Astrocyte (in vitro differentiated cells and primary cell): ENCODE data around the gene RAB30. TPM values are rescaled to one million over a fixed set of nuclear protein-coding genes. Genes with fewer than 3 reads are reported as not detected.

Source experiments
- DNase-seq: peaks from one replicate; pipeline ENCODE4 v3.0.0-alpha.2; 2010; ENCODE audit warnings: low read depth
- FAIRE-seq: peaks from 2 replicates; lab custom pipeline; 2011; peaks lifted over from hg19 to GRCh38; lab: Jason Lieb, UNC
- H2AFZ ChIP-seq: 2 replicates; pipeline ENCODE4 v1.6.0; 2012; ENCODE audit warnings: low read depth, low read length, inconsistent platforms
- H3K27ac ChIP-seq: 2 replicates; pipeline ENCODE4 v1.5.1; 2011; ENCODE audit warnings: low read depth, low read length, inconsistent platforms
- H3K27me3 ChIP-seq: 2 replicates; pipeline ENCODE4 v1.6.0; 2011; ENCODE audit warnings: low read length, inconsistent platforms; ENCODE audit not compliant: insufficient read depth
- H3K36me3 ChIP-seq: 2 replicates; pipeline ENCODE4 v1.5.1; 2011; ENCODE audit warnings: low read length, inconsistent platforms; ENCODE audit not compliant: insufficient read depth
- H3K4me1 ChIP-seq: 2 replicates; pipeline ENCODE4 v1.5.1; 2011; ENCODE audit warnings: low read length, inconsistent platforms; ENCODE audit not compliant: insufficient read depth
- H3K4me2 ChIP-seq: 2 replicates; pipeline ENCODE4 v1.6.0; 2012; ENCODE audit warnings: low read length, inconsistent platforms
- H3K4me3 ChIP-seq: 2 replicates; pipeline ENCODE4 v1.5.1; 2011; ENCODE audit warnings: low read depth, mild to moderate bottlenecking, low read length, inconsistent platforms; ENCODE audit not compliant: insufficient read depth
- H3K79me2 ChIP-seq: 2 replicates; pipeline ENCODE4 v1.6.0; 2012; ENCODE audit warnings: mild to moderate bottlenecking, low read length, inconsistent platforms; ENCODE audit not compliant: insufficient read depth
- H3K9ac ChIP-seq: 2 replicates; pipeline ENCODE4 v1.6.0; 2012; ENCODE audit warnings: mild to moderate bottlenecking, low read length, inconsistent platforms
- H3K9me3 ChIP-seq: 2 replicates; pipeline ENCODE4 v1.5.1; 2012; ENCODE audit warnings: low read depth, mild to moderate bottlenecking, low read length, inconsistent platforms; ENCODE audit not compliant: insufficient read depth
- H4K20me1 ChIP-seq: 2 replicates; pipeline ENCODE4 v1.6.0; 2012; ENCODE audit warnings: low read length, inconsistent platforms; ENCODE audit not compliant: insufficient read depth
- H3K27ac Mint-ChIP-seq: one replicate; pipeline ENCODE4 v1.8.0; 2021; ENCODE audit warnings: mild to moderate bottlenecking, mixed read lengths; ENCODE audit not compliant: unreplicated experiment
- H3K27me3 Mint-ChIP-seq: one replicate; pipeline ENCODE4 v1.8.0; 2021; ENCODE audit warnings: low read depth, mixed read lengths; ENCODE audit not compliant: unreplicated experiment
- H3K36me3 Mint-ChIP-seq: one replicate; pipeline ENCODE4 v1.8.0; 2021; ENCODE audit warnings: low read depth, mixed read lengths; ENCODE audit not compliant: unreplicated experiment
- H3K4me1 Mint-ChIP-seq: one replicate; pipeline ENCODE4 v1.8.0; 2021; ENCODE audit warnings: low read depth, mixed read lengths; ENCODE audit not compliant: unreplicated experiment
- H3K4me3 Mint-ChIP-seq: one replicate; pipeline ENCODE4 v1.8.0; 2021; ENCODE audit warnings: mild to moderate bottlenecking, moderate library complexity, mixed read lengths; ENCODE audit not compliant: unreplicated experiment
- H3K9me3 Mint-ChIP-seq: one replicate; pipeline ENCODE4 v1.8.0; 2021; ENCODE audit warnings: mild to moderate bottlenecking, mixed read lengths; ENCODE audit not compliant: unreplicated experiment
- CTCF ChIP-seq: IDR thresholded peaks from 2 replicates; pipeline ENCODE4 v1.5.1; 2011; ENCODE audit warnings: low read depth, mild to moderate bottlenecking, inconsistent platforms, low read length, moderate library complexity; ENCODE audit not compliant: insufficient read depth
- EZH2 ChIP-seq: IDR thresholded peaks from 2 replicates; pipeline ENCODE4 v1.6.1; 2012; ENCODE audit warnings: mild to moderate bottlenecking, low read length, inconsistent platforms; ENCODE audit not compliant: insufficient read depth
- total RNA-seq: library from RNA; stranded (reverse); gene quantifications from 2 replicates; pipeline ENCODE4 v1.2.1, GENCODE V29; 2021

RAB30 gene
- total RNA-seq, 1 donor from 2014 or later = 40.0 TPM

- DNase-seq = no peak
- Histone ChIP-seq H3K27me3 (no peaks in the 10 kb centered on the region), H2AFZ (no peak overlapping the region), H3K9me3 (no peaks in the 10 kb centered on the region), H3K4me2 (peak overlapping the region; percentile 95), H3K36me3 (peaks cover 8% of the 10 kb centered on the region), H3K4me3 (peak overlapping the region; percentile 99), H3K9ac (peak overlapping the region; percentile 99), H3K79me2 (peaks cover 91% of the 10 kb centered on the region), H3K27ac (peak overlapping the region; percentile 75), H4K20me1 (peaks cover 22% of the 10 kb centered on the region), H3K4me1 (peaks cover 27% of the 10 kb centered on the region)
- no peak for FAIRE-seq
- peak overlapping the region; percentile 78 for H3K27ac Mint-ChIP-seq
- TF ChIP-seq CTCF (no peak), EZH2 (no peak)
- peaks cover 19% of the 10 kb centered on the region for H3K4me1 Mint-ChIP-seq
- H3K36me3 Mint-ChIP-seq = peaks cover 3% of the 10 kb centered on the region
- no peak overlapping the region for H3K4me3 Mint-ChIP-seq
- H3K9me3 Mint-ChIP-seq = no peaks in the 10 kb centered on the region
- no peaks in the 10 kb centered on the region for H3K27me3 Mint-ChIP-seq
Observed at GRCh38 chr11:83069441-83070043, 2.2 kb downstream of the RAB30 start.

GRCh38 chr11:83068568-83068967 lies 3.1 kb downstream of the RAB30 start:
- no peak overlapping the region for H3K27ac ChIP-seq
- no peak overlapping the region for H3K9ac ChIP-seq
- H3K9me3 ChIP-seq = no peaks in the 10 kb centered on the region
- H3K4me1 Mint-ChIP-seq = peaks cover 20% of the 10 kb centered on the region
- H2AFZ ChIP-seq = no peak overlapping the region
- no peak overlapping the region for H3K4me3 Mint-ChIP-seq
- peaks cover 91% of the 10 kb centered on the region for H3K79me2 ChIP-seq
- DNase-seq (no peak), FAIRE-seq (no peak)
- no peaks in the 10 kb centered on the region for H3K9me3 Mint-ChIP-seq
- no peak overlapping the region for H3K4me3 ChIP-seq
- no peaks in the 10 kb centered on the region for H3K27me3 ChIP-seq
- TF ChIP-seq CTCF (no peak), EZH2 (no peak)
- no peaks in the 10 kb centered on the region for H3K27me3 Mint-ChIP-seq
- H3K4me1 ChIP-seq = peaks cover 29% of the 10 kb centered on the region
- no peak overlapping the region for H3K4me2 ChIP-seq
- peaks cover 3% of the 10 kb centered on the region for H3K36me3 Mint-ChIP-seq
- peaks cover 24% of the 10 kb centered on the region for H4K20me1 ChIP-seq
- no peak overlapping the region for H3K27ac Mint-ChIP-seq
- peaks cover 4% of the 10 kb centered on the region for H3K36me3 ChIP-seq

GRCh38 chr11:83064011-83064410 lies 7.7 kb downstream of the RAB30 start:
- no peaks in the 10 kb centered on the region for H3K9me3 ChIP-seq
- H3K4me2 ChIP-seq = no peak overlapping the region
- peaks cover 90% of the 10 kb centered on the region for H3K79me2 ChIP-seq
- TF ChIP-seq EZH2 (no peak), CTCF (no peak)
- Mint-ChIP-seq H3K4me3 (no peak overlapping the region), H3K27ac (no peak overlapping the region), H3K9me3 (no peaks in the 10 kb centered on the region), H3K36me3 (peaks cover 7% of the 10 kb centered on the region), H3K4me1 (peaks cover 20% of the 10 kb centered on the region), H3K27me3 (no peaks in the 10 kb centered on the region)
- peaks cover 12% of the 10 kb centered on the region for H3K4me1 ChIP-seq
- FAIRE-seq (no peak), DNase-seq (no peak)
- peaks cover 49% of the 10 kb centered on the region for H4K20me1 ChIP-seq
- H3K36me3 ChIP-seq = no peaks in the 10 kb centered on the region
- no peak overlapping the region for H3K9ac ChIP-seq
- H2AFZ ChIP-seq = no peak overlapping the region
- no peaks in the 10 kb centered on the region for H3K27me3 ChIP-seq
- H3K4me3 ChIP-seq = no peak overlapping the region
- no peak overlapping the region for H3K27ac ChIP-seq
